Lung (tissue), 12 donors: ENCODE results near the gene PTP4A2. TPM values are rescaled to one million over a fixed set of nuclear protein-coding genes. Genes with fewer than 3 reads are reported as not detected.

ENCODE experiments used
- ATAC-seq: fragments of 200-7000 bp; cut with Tn5 transposase; one replicate; pipeline ENCODE4 v1.9.1; 2020; ENCODE audit warnings: moderate number of reproducible peaks; ENCODE audit not compliant: insufficient read depth, low FRiP score
- DNase-seq, 3 donors: peaks; one replicate each; pipeline ENCODE4 v3.0.0-alpha.2; 2013 to 2017
- H3K27ac ChIP-seq, 2 donors: one replicate each; pipeline ENCODE4 v1.5.1; 2013; ENCODE audit warnings: mild to moderate bottlenecking in 2 of 2, moderate library complexity in 2 of 2, control low read depth in 1 of 2, inconsistent platforms in 1 of 2, low read depth in 1 of 2, low read length in 1 of 2
- H3K27me3 ChIP-seq, 3 donors: one replicate each; pipeline ENCODE4 v1.5.1; 2013; ENCODE audit warnings: low read length in 2 of 3; ENCODE audit not compliant: control insufficient read depth in 3 of 3, insufficient read depth in 3 of 3
- H3K36me3 ChIP-seq, 4 donors: one replicate each; pipeline ENCODE4 v1.5.1; 2013; ENCODE audit warnings: low read length in 4 of 4, mild to moderate bottlenecking in 1 of 4, moderate library complexity in 1 of 4; ENCODE audit not compliant: control insufficient read depth in 4 of 4, insufficient read depth in 4 of 4
- H3K4me1 ChIP-seq, 5 donors: one replicate each; pipeline ENCODE4 v1.5.1; 2013; ENCODE audit warnings: low read length in 5 of 5, mild to moderate bottlenecking in 2 of 5, moderate library complexity in 1 of 5; ENCODE audit not compliant: control insufficient read depth in 5 of 5, insufficient read depth in 5 of 5
- H3K4me3 ChIP-seq: one replicate; pipeline ENCODE4 v1.5.1; 2013; ENCODE audit warnings: mild to moderate bottlenecking, control low read depth, moderate library complexity
- H3K9ac ChIP-seq, 2 donors: one replicate each; pipeline ENCODE4 v1.5.1; 2013; ENCODE audit warnings: low read length in 2 of 2, control low read depth in 1 of 2; ENCODE audit not compliant: insufficient read depth in 1 of 2
- H3K9me3 ChIP-seq, 4 donors: one replicate each; pipeline ENCODE4 v1.5.1; 2013; ENCODE audit warnings: low read length in 3 of 4, mild to moderate bottlenecking in 1 of 4, moderate library complexity in 1 of 4; ENCODE audit not compliant: control insufficient read depth in 4 of 4, insufficient read depth in 3 of 4
- WGBS, 2 donors: extraction: QIAGEN DNeasy Blood & Tissue Kit; methylation state at CpG; one replicate each; pipeline ENCODE4 v1.1.7; 2013; 5-methylcytosine and 5-hydroxymethylcytosine counted together
- polyA plus RNA-seq, 2 donors: library from polyadenylated mRNA; stranded (reverse); fragments of 200-250 nt; gene quantifications; one replicate each; pipeline ENCODE4 v1.2.1, GENCODE V29; 2013
- total RNA-seq, 2 donors: library from RNA; depleted of rRNA in 1 of 2; stranded (reverse); fragments of >200 nt in 1 of 2; gene quantifications; one replicate each; pipeline ENCODE4 v1.2.1, GENCODE V29; 2014 to 2021
- TF ChIP-seq, protein P1 (sequence below): IDR thresholded peaks from 2 replicates; pipeline ENCODE4 v1.5.1; 2012; ENCODE audit warnings: mild to moderate bottlenecking; ENCODE audit errors: control extremely low read depth, extremely low read depth
- donor health status: control.
- donor health status: control.
- donor health status: Bipolar disorder and iron deficiency.
- donor health status: healthy.
- donor health status: DM: yes; HTN: yes; CAD: no.

The PTP4A2 gene
- total and polyA plus RNA-seq, 4 donors = 90.4 to 274 (median 163) TPM

DNA sequence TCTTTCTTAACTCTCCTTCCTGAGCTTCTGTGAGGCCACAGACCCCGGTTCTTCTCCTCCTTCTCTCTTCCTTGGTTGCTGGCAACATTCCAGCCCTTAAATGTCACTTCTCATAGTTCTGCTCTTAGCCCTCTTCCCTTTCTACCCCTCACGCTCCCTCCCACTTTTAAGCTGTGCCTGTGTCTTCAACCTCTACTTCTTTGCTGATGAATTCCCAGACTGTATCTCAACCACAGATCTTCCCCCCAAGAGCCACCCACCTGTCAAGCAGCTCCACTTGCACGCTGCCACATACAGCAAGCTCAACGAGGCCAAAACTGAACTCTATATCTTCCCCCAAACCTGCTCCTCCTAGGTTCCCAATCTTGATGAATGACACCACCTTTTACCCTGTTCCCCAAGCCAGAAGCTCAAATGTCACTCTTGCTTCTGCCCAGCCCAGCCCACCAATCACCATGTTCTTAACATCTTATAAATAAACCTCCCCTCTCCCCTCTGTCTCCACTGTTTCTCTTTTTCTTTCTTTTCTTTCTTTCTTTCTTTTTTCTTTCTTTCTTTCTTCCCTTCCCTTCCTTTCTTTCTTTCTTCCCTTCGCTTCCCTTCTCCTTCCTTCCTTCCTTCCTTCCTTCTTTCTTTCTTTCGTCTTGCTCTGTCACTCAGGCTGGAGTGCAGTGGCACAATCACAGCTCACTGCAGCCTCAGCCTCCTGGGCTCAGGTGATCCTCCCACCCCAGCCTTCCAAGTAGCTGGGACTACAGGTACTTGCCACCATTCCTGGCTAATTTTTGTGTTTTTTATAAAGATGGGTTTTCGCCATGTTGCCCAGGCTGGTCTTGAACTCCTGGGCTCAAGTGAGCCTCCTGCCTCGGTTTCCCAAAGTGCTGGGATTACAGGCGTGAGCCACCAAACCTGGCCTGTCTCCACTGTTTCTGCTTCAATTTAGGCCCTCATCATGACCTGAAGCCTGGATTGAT lies 19.8 kb upstream of the PTP4A2 start:
- DNase-seq = peak in 1 of 3 donors; percentile 32
- H3K27ac ChIP-seq = no peak overlapping the region
- H3K4me3 ChIP-seq = no peak overlapping the region
- H3K27me3 ChIP-seq = no peaks in the 10 kb centered on the region
- H3K9me3 ChIP-seq = no peaks in the 10 kb centered on the region
- ATAC-seq = no peak
- 46 to 65% methylated on average over 9 of the region's 9 CpGs for WGBS, 2 donors
- H3K4me1 ChIP-seq = peaks cover 4 to 20% (median 9%) of the 10 kb centered on the region in 5 donors
- no peaks in the 10 kb centered on the region for H3K36me3 ChIP-seq
- TF ChIP-seq, protein P1, sequence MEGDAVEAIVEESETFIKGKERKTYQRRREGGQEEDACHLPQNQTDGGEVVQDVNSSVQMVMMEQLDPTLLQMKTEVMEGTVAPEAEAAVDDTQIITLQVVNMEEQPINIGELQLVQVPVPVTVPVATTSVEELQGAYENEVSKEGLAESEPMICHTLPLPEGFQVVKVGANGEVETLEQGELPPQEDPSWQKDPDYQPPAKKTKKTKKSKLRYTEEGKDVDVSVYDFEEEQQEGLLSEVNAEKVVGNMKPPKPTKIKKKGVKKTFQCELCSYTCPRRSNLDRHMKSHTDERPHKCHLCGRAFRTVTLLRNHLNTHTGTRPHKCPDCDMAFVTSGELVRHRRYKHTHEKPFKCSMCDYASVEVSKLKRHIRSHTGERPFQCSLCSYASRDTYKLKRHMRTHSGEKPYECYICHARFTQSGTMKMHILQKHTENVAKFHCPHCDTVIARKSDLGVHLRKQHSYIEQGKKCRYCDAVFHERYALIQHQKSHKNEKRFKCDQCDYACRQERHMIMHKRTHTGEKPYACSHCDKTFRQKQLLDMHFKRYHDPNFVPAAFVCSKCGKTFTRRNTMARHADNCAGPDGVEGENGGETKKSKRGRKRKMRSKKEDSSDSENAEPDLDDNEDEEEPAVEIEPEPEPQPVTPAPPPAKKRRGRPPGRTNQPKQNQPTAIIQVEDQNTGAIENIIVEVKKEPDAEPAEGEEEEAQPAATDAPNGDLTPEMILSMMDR = no peak
- H3K9ac ChIP-seq = peak overlapping the region in 1 of 2 donors; percentile 8

DNA sequence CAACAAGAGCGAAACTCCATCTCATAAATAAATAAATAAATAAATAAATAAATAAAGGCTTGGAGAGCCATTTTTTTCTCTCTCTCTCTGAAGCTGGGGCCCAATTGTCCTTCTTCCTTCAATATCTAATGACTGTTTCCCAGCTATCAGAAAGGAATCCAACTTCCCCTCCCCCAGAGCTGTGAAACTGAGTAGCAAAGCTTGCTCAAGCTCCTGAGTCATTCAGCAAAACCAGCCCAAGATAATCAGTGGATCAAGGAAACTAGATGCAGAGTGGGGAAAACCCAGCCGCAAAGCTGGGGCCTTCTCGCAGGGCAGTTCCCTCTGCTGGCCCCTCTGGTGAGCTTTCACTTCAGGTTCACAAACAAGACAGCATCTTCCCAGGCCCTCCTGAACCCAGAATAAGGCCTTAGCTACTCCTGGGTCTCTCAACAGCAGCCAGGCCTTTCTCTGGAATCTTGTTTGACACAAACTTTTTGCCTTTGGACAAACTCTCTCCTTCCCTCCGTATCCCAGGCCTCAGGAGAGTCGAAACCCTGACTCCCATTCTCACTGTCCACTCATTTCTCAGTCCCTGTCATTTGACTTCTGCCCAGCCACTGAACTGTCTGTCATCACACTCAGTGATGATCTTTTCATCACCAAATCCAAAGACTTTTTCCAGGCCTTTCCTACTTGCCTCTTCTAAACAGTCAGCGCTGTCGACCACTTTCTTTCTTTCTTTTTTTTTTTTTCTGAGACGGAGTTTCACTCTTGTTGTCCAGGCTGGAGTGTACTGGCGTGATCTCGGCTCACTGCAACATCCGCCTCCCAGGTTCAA lies 18.0 kb upstream of the PTP4A2 start:
- peak overlapping the region in 1 of 2 donors; percentile 90 for H3K9ac ChIP-seq
- peaks cover 4 to 20% (median 12%) of the 10 kb centered on the region in 5 donors for H3K4me1 ChIP-seq

DNA sequence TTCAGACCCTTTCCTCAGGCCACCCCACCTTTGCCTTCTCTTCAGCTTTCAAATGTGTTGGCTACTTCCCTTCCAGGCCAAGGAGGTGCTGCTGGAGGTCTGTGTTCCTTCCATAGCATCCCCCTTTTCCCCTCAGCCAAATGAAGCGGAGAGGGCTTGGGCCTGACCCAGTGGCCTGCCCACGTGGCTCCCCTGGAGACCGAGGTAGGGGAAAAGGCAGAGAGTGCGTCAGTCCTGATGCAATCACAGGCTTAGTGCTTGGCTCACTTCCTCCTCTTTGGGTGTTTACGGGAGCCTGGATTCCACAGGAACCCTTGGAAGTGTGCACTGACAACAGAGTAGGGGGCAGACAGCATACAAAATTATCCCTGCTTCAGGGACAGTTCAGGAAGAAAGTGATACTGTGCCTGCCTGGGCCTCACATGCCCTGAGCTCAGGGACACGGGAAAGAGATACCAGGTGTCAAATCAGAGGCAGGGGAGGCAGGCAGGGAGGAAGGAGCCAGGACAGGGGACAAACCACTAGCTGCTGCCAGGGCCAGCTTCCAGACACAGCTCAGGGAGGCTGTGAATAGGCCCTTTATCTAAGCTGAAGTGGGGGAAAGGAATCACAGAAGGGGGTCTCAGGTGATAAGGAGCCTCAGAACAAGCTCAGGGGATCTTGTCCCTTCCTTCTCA lies 16.6 kb upstream of the PTP4A2 start:
- Histone ChIP-seq H3K27ac (peak overlapping the region; percentile 96 to 97), H3K36me3 (no peaks in the 10 kb centered on the region), H3K9ac (peak overlapping the region in 1 of 2 donors; percentile 47), H3K9me3 (no peaks in the 10 kb centered on the region), H3K4me1 (peaks cover 4 to 20% (median 12%) of the 10 kb centered on the region in 5 donors), H3K27me3 (no peaks in the 10 kb centered on the region), H3K4me3 (no peak overlapping the region)
- WGBS, 2 donors = 7 to 10% methylated on average over 6 of the region's 6 CpGs
- ATAC-seq = peak; percentile 76
- peak; percentile 51 to 81 (median 67) for DNase-seq
- TF ChIP-seq, protein P1 = no peak

More for the DNA sequence above, 18.0 kb upstream of the PTP4A2 start:
- DNase-seq (peak; percentile 81 to 95 (median 90)), ATAC-seq (peak; percentile 81)
- no peaks in the 10 kb centered on the region for H3K36me3 ChIP-seq
- H3K27me3 ChIP-seq = no peaks in the 10 kb centered on the region
- no peak overlapping the region for H3K4me3 ChIP-seq
- peak overlapping the region; percentile 89 to 96 for H3K27ac ChIP-seq
- TF ChIP-seq, protein P1 = no peak
- H3K9me3 ChIP-seq = no peaks in the 10 kb centered on the region
- WGBS, 2 donors = 45% methylated on average over 11 of the region's 11 CpGs
